Measurements from ENCODE around the gene NUCKS1.

The NUCKS1 gene, protein sequence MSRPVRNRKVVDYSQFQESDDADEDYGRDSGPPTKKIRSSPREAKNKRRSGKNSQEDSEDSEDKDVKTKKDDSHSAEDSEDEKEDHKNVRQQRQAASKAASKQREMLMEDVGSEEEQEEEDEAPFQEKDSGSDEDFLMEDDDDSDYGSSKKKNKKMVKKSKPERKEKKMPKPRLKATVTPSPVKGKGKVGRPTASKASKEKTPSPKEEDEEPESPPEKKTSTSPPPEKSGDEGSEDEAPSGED

DNA sequence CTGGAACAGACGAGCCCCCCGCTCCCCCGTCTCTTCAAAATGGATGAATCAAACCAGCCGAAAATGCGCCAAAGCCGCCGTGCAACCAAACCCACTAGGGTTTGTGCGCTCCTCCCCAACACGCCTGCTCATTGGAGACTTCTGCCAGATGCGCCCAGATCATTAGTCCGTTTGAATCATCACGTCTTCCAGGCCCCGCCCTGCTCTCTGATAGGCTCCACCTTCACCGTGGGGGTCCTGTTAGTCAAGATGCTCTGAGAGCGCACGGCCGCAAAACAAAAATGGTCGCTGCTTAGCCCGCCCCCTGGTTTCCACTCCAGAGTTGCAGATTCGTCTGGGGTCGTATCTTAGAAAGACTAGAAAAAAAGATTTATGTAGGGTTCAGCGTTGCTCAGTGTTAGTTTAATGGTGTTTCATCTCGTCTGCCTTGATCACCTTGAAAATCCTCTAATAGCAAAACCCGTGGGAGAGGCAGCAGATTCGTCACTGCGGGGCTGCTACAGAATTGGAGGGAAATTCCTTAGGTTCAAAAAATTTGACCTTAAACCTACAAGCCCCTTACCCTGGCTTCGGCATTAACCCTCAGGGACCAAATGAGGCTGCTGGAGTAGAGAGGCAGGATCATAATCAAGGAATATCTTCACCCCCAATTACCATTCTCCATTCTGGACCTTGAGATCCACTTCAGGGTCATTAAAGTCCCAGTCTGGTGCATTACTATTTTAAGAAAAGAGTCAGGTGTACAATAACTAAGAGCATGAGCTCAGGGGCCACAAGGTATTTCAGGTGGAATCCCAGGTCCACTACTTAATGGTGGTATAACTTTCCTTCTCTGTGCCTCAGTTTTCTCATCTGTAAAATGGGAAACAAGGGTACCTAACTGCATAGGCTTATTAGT, at the start of gene NUCKS1:
TSS of gene NUCKS1 (minus strand) at position 45 of the 898 bp plus-strand sequence. CDS start 209 bp downstream, outside the sequence.
- DNase-seq, result peak; percentile 99

DNA sequence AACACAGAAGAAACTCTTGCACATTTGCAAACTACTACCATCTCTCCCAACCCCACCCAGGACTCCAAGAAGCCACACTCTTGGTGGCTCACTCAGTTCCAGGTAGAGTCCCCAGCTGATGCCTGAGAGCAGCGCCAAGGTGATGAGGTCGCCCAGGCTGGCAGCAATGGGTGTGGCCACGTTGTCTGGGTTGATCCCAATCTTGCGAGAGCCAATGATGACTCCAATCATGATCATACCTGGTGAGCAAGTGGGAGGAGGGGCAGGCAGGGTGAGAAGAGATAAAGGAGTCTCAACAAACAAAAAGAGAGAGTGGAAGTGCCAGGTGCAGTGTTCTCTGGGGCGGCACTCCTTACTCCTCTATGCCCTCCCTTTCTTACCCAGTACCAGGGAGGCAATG, 48.6 kb upstream of the NUCKS1 start:
- no peak for DNase-seq

DNA sequence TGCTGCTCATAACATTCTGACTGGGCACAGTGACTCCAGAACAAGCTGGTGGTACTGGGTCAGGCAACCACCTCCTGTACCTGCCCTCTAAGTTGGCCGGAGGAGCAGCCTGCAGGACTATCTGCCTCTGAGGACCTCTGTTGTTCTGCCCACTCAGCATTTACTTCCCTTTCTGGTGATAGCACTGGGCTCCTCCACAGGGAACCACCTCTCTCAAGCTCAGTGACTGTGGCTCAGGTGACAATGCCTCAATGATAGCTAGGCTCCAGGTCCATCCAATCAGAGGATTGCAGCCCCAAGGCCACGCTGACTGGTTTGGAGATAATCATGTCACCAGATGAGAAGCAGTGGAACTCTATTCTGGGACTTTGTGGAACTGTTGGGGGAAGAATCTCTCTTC, 47.2 kb upstream of the NUCKS1 start:
- DNase-seq, result no peak

DNA sequence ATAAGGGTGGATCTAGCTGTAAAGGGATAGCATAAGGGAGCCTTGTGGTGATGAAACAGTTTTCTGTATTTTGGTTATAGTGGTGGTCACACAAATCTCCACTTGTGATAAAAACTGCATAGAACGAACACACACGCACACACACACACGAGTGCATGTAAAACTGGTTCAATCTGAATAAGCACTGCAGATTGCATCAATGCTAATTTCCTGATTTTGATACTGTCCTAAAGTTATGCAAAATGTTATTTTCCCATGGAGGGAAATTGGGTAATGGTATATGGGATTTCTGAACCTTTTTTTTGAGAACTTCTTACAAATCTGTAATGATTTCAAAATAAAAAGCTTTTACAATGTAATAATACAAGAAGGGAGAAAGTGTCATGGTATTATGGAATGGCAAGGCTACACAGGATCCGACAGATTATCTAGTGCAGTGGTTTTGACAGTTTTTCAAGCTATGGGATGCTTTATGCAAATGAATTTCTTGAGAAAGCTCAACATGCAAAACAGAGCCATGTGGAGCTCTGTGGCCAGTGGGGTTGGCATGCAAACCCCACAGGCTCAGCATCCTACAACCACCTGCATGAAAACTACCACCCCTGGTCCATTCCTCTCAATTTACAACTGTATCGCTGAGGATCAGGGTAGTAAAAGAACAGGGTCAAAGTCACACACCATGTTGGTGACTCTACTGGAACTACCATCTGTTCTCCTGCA, 44.2 kb upstream of the NUCKS1 start:
- no peak for DNase-seq

DNA sequence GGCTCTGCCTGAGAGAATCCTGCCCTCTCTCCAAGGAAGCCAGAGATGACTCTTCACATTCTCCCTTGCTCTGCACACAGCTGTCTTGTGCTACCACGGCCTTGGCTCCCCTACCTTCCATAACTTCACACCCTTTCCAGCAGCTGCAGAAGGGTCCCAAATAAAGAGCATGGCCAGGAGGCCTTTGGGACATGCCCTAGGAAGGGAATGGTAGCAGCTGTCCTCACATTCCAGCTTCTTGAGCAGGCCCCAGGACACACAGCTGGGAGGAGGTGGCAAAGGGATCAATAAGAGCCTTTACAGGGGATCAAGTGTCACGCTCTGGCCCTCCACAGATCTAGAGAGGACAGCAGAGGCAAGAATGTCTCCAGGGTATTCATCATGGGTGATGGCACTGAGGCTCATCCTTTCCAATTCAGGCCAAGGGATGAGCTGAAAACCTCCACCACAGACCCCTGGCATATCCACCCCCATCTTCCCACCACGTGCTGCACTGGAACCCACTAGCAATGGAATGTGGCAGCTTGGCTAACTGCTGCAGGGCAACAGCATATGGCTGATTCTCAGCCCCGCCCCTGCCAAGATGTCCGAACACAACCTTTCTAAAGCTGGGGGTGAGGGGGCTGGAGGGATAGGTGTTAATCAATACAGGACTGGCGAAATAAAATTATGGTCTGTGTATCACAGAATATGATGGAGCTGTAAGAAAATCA, 43.1 kb upstream of the NUCKS1 start:
- no peak for DNase-seq

DNA sequence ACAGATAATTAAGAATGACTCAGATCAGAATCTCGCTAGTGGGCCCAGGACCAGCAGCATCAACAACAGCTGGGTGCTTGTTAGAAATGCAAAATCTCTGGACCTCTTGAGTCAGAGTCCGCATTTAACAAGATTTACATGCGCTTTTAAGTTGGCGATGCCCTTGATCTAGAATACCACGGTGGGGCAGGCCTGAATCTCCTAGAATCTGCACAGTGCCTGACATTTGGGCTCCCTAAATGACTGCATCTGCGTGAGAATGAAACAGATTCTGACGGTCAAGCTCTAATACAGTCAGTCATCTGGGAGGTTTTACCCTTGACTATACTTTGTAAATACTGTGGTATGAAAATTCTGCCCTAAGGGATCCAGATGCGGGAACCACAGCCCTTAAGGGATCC, 42.5 kb upstream of the NUCKS1 start:
- DNase-seq, result no peak

DNA sequence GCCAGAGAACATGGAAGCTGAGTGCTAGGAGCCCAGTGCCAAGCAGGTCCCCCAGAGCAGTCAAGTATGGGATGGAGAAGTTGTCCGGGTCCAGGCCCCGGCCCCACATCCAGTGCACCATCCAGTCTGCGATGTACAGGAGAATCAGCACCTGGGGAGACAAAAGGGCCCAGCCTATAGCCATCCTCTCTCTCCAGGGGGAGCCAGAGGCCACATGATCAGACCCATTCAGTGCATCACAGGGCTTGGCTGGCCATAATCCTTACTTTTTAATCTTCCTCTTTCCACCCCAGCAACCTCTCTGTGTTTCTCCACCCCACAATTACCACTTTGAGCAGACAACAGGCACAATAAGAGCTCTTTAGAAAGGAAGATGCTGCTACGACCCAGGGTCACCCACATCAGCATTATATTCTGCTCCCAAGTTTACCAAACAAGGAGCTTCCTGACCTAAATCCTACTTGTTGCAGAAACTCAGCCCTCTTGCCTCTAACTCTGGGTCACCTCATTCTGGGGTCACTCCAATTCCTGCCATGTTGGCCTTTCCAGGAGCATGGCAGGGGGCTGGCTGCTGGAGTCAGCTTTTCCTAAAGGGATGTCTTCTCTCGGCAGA, 41.7 kb upstream of the NUCKS1 start:
- DNase-seq, result no peak

DNA sequence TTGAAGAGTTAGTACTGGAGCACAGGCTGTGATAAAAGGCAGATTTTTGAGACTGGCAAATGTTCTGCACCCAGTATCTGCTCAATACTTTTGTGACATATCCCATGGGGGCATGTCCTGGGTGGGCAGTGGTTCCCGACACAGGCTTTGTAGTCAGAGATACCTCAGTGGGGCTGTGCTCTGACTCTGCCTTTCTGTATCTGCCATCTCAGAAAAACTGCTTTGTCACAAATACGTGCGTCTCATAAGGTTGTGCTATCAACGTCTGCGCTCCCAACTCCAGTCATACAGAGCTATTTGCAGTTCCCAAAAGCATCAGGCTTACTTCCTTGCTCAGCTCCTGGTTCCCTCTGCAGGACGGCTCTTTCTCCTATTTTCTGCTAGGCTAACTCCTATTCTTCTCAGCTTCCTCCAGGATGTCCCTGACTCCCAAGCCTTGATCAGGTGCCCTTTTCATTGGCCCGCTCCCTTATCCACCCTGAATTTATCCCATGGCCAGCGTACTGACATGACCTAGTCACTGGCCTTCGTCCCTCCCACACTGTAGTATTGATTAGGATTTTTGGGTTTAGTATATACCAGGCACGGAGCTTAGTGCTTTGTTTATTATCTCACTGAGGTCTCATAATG, 37.4 kb upstream of the NUCKS1 start:
- DNase-seq, result no peak

DNA sequence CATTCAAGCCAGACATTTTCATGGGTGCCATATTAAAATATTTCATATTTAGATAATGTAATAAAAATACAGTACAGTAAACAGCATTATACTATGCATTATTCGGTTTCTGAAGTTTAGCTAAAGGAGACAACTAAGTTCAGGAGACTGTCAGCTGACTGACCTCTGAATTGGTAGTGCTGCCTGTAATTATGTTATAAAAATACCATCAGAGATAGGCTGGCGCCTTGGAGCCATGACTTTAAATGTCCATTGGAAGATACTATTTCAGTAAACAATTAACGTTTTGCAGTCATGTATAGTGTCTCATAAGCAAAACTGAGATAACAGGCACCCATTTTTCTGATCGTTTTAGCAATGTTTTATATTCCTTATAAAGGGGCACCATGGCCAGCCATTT, 36.6 kb upstream of the NUCKS1 start:
- DNase-seq, result no peak

DNA sequence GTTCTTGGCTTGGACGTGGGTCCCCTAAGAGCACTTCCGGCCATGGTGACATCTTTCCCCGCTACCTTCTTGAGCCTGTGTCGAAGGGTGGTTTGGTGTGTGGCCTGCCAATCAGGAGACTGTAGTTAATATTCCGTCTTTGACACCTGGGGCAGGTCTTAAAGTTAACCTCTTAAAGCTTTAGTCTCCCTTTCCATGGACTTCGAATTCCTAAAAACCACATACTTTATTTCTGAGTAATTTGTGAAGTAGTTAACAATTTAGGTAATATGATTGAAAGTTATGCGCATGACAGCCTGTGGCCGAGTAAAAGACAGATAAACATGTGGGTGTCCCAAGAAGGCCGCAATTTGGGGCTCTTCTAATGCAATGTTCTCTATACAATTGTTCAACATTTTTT, 35.5 kb upstream of the NUCKS1 start:
- DNase-seq, result no peak

DNA sequence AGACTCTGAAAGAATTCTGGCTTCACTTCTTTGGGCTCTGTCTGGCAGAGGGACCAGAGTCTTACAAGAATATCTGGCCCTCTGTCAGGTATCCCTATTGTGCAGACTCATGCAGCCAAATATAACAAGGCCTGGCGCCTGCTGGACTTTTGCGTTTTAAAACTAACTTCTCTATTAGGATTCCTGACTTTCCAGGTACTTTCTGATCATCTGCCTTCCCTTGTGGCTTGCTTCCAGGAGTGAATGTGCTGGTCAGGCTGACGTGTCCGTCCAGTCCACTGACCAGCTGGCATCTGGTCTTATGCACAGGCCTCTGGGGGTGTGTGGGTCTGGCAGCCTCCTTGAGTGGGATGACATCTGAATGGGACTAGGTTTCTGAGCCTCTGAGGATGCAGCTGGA, 33.9 kb upstream of the NUCKS1 start:
- no peak for DNase-seq

DNA sequence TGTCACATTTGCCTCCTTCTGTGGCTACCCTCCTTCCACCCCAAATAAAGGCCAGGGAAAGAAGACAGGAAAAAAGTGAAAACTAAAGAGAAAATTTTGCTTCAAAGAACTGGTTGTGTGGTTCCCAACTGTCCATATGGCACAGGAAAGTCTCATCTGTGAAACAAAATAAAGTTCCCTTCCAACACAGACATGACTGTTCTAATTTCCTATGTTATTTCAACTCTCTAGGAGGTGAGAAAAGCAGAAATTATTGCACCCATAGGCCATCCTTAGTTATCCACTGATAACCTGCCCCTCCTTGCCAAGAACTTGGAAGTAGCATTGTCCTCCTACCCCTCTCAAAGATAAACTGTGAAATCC, 33.4 kb upstream of the NUCKS1 start:
- DNase-seq, result no peak

DNA sequence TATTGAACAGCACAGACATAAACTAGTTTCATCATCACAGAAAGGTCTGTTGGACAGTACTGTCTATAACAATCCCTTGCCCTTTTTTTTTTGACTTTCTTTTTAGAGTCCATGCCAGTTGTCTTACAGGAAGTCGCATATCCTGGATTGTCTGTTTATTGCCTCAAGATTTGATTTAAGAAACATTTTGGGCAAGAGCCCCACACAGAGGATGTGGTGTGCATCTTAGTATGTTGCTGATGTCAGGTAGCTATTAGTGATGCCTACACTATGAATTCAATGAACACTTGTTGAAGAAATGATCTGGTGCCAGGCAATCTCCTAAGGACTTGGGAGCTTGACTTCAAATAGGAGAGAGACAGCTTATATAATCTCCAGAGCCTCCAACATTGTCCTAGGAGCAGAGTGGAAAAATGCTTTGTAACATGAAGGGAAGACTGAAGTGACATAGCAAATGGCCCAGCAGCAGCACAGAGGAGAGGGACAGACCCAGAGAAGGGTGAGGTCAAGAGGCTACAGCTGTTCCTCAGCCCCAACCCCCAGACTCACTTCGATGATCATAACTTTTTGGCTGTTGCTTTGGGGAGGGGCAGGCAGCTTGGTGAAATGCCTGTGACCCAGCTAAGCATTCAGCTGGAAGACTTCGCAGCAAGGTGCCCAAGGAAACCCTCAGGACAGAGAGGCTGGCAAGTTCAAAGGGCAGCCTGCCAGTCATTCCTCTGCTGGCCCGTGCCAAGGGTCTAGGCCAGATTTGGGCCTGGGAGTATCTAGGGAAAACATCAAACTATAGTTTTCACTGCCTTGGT, 32.8 kb upstream of the NUCKS1 start:
- no peak for DNase-seq

DNA sequence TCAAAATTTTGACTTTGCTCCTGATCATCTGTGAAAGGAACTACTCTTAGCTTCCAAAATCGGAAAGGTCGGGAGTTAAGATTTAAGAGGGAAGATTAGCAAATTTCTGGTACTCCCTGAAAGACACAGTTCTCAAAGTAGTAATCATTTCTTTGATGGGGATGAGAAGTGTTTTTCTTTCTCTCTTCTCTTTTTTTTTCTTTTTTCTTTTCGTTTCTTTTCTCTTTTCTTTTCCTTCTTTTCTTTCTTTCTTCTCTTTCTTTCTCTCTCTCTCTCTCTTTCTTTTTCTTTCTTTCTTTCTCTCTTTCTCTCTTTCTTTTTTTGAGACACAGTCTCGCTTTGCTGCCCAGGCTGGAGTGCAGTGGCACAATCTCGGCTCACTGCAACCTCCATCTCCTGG, 30.4 kb upstream of the NUCKS1 start:
- DNase-seq, result no peak

DNA sequence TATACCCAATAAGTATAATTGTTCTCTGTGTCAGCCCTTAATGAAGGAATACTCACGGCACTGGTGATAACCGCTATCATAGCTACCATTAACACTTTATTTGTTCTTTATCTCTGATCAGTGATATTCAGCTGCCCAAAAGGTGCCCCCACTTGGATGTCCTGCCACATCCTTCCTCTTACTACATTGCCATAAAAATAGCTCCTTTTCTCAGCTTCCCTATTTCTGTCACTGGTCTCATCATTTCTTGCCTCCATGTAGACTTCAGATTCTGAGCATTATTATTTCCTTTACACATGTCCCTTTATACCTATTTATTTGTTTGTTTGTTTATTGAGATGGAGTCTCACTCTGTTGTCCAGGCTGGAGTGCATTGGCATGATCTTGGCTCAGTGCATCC, 28.0 kb upstream of the NUCKS1 start:
- DNase-seq, result no peak

DNA sequence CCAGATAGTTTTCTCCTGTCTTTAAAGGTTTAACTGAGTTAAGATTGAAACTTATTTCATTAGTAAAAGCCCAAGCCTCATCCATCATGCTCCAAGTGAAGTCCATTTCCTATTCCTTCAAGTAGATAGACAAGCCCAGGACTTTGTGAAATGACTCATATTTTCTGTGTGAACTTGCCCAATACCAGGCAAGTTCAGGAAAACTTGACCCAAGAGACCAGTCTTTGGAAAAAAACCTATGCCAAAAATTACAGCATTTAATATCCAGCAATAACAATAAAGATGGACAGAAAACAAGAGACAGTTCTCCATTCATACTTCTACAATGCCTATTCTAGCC, 25.7 kb upstream of the NUCKS1 start:
- no peak for DNase-seq

DNA sequence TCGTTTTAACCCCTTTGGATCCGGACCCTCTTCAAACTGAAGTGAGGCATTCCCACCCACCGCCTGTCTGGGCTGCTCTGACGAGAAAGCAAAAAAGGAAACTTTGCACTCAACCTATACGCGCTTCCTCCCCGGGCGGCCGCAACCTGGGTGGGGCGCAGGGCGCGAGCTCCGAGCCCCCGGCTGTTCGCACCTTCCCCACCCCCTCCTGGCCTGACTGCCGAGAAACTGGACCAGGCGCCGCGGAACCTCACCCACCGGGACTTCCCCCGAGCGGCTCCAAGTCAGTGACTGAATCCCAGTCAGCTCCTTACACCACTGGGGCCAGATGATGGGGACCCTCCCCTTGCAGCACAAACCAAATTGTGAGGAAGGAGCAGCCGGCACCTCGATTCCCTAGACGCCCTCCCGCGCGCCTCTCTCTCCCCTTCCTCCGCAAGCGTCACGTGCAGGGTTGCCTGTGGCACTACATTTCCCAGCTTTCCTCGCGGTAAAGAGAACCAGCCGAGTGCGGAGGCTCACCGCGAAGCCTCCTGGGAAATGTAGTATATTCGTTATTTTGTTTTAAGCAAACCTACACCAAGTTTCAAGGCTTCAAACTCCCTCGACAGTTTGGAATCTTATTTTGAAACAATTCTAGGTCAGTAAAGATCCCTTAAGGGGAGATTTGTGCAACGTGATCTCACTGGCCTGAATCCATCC, 25.2 kb upstream of the NUCKS1 start, which contains the start of gene RAB29:
TSS of gene RAB29 (minus strand) at position 468 of the 702 bp plus-strand sequence. CDS start 526 bp downstream, outside the sequence.
- peak; percentile 37 for DNase-seq

DNA sequence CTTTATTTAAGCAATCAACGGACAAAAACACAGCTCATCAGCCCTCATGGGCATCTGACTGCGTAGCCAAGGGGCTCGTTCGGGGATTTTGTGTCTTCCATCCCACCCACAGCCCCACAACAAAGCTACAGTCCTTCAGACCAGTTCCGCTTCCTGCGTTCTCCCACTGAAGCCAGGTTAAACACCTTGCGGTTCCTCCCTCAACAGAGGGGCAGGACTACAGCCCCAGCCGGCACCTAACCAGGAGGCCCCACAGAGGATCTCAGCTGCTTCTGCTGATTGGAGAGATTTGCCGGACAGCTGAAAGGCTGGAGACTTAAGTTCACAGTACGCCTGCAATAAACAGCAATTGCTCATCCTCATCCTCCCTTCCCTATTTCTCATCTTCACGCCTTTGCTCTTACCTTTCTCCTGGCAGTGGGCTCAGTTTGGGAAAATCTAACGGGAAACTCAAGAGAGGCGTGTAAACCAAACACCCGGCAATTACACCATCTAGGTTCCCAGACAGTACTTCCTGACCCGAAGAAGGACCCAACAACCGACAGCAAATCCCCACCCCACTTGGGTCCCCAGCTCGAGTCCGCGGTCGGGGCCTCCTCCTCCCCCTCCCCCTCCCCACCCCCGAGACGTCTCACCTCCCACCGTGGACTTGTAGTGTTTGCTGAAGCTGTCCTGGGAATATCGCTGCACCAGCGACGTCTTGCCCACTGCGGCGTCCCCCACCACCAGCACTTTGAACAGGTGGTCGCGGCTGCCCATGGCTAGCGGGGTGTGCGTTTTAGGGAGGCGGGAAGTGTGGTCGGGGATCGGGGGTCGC, 24.4 kb upstream of the NUCKS1 start:
- DNase-seq, result no peak

DNA sequence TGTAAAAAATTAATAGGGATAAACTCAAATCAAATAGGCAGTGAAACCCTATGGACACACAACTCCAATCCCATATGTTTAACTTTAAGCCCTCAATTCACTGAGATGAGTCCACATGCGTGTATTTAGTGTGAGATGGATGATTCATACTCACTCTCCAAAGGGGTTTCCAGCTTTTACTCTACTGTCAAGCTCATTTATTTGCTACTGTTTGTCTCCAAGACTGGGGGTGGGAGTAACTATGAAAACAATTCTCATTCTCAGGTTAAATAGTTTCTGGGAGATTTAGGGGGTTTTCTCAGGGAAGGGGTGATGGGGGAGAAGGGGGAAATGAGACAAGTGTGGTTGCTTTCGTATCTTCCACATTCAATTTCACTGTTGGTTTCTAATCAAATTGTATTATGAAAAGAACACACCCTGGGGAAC, 22.6 kb upstream of the NUCKS1 start:
- no peak for DNase-seq

DNA sequence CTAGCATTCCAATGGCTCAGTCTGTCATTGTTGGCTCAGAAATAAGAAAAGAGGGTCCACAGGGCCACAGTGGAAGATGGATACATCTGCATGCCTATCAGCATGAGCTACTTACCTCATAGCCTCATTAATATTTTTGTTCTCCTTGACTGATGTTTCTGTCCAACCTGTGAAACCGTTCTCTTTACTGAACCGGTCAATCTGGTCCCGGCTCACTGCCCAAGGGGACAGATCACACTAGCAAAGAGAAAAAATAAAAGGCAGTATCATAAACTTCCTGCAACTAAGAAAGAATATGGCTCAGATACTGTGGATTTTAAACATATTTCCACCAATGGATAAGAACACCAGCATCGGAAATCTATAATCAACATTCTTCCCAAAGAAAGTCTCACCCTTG, 20.6 kb upstream of the NUCKS1 start:
- DNase-seq, result no peak

Data from NCI-H1436 treated with DMSO at 0.1 percent for 48 hours (cell line).